ENCODE results near the gene PITPNC1.
"Not testable (repeated sequence)": the region's sequence is repeated elsewhere in the genome, so short reads cannot be mapped to it uniquely, and the experiment has no call there.

Gene PITPNC1

GRCh38 chr17:67467500-67468455, 90.7 kb downstream of the PITPNC1 start:
- DNase-seq: no peak

GRCh38 chr17:67469208-67469980, 92.3 kb downstream of the PITPNC1 start:
- DNase-seq: peak; percentile 53

DNA sequence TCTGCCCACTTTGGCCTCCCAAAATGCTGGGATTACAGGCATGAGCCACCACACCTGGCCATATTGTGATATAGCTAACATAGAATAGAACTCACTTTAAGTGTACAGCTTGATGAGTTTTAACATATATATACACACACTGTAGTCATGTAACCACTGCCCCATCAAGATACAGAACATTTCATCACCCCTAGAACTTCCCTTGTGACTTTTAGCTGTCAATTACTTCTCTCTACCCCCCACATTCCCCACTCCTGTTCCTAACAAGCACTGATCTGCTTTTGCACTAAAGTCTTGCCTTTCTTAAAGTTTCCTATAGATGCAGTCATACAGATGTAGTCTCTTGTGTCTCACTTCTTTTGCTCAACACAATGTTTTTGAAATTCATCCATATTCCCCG, 93.1 kb downstream of the PITPNC1 start:
- DNase-seq: no peak

- DNase-seq: no peak
These were observed 94.0 kb downstream of the PITPNC1 start for GRCh38 chr17:67471118-67471517.

DNA sequence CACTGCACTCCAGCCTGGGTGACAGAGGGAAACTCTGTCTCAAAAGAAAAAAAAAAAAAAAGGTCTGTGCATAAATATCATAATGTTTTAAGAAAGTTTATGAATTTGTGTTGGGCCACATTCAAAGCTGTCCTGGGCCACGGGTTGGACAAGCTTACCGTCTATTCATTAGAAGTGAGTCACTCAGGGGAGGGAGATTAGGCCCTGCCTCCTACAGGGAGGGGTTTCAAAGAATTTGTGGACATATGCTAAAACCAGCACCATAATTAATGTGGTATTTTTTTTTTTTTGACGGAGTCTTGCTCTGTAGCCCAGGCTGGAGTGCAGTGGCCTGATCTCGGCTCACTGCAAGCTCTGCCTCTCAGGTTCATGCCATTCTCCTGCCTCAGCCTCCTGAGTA, 95.5 kb downstream of the PITPNC1 start:
- not testable (repeated sequence) for DNase-seq

DNA sequence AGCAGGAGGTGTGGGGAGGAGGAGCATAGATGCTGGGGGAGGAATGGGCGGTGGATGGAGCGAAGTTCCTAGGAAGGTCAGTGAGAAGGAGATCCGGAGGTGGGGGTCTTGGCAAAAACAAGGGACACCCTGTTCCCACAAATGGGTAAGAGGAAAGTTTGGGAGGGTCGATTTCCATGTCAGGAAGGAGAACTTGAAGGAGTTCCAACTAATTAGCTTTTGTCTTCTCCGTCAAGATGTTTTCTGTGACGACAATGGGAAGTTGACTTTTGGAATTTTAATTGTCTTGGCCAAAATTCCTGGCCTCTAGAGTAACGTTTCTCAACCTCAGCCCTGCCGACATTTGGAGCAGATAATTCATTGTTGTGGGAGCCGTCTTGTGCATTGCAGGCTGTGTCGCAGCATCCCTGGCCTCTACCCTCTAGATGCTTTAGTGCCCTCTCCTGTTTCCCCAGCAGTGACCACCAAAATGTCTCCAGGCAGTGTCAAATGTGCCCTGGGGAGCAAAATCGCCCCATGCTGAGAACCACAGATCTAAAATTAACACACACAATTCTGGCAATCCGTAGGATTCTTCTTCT, 97.1 kb downstream of the PITPNC1 start:
- no peak for DNase-seq

DNA sequence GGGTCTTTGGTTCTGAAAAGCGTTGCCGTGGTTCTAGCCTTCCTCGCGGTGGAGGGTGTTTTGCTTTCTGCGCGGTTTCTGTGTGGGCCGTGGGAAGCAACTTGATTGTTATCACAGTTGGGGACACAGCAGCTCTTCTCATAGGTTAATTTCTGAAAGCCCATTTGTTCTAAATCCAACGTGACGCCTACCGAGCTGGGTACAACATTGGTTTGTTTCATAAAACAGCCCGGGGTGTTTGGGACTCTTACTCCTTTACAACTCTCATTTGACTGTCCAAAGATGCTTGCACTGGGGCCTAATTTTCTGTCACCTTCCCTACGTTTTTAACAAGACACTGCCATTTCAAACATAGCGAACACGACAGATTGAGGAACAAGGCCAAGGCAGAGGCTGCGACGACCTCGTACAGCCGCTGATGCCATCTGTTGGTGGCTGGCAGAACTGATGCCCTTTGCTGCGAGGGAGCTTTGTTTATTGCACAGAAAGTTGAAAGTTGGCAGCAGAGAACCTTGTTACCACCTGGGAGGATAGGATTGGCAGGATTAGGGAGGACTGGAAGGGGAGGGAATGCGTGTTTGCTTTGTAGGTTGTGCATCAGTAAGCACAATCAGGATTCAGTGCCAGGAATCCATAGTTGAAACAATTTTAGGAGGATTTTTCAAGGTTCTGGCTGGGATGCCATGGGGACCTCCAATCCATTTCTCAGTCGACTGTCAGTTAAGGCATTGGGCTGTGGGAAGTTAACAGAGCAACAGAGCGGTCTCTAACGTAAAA, 98.3 kb downstream of the PITPNC1 start:
- peak; percentile 87 for DNase-seq

GRCh38 chr17:67476787-67477335, 99.8 kb downstream of the PITPNC1 start:
- DNase-seq: no peak

DNA sequence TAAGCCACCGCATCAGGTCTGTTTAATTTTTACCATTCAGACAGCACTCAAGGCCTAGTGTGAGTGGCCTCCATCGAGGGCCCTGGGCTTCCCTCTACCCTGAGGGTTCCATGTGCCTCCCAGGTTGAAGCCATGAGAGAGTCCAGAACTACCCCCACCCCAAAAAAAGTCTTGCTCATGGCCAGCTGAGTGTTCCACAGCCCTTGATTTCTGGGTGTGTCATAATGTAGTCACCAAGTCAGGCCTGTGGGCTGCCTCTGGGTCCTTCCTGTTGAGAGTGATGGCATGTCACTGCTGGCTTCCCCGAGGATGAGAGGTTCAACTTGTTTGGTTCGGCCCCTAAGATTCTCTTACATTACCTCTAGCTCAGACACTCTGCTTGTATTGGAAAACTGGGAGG, 100.6 kb downstream of the PITPNC1 start:
- peak; percentile 60 for DNase-seq

DNA sequence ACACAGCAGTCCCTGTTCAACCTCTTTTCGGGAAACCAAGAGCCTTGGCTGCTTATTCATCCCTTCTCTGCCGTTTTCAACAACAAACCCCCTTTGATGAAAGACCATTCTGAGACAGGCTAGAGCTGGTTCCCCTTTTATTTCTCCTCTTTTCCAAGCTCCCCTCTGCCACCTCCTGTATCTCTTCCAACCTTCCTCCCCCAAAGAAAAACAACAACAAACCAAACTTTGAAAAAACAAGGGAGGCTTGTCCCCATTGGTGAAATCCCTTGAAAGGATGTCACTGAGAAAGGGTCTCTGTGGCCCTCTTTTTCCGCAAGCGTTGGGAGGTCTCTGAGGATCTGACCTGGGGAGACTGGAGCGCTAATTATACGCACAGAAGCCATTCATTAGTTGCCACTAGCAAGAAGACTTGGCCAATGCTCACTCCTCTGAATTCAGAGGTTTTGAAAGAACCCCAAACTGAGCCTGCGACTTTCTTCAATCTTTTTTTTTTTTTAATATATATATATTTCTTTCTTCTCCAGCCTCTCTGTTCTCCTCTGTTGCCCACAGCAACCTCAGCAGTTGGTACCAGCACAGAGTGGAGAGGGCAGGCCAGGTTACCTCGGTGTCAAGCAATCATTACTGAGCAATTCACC, 101.4 kb downstream of the PITPNC1 start:
- DNase-seq: no peak

- DNase-seq: no peak
These were observed 102.1 kb downstream of the PITPNC1 start for GRCh38 chr17:67479148-67479547.

DNA sequence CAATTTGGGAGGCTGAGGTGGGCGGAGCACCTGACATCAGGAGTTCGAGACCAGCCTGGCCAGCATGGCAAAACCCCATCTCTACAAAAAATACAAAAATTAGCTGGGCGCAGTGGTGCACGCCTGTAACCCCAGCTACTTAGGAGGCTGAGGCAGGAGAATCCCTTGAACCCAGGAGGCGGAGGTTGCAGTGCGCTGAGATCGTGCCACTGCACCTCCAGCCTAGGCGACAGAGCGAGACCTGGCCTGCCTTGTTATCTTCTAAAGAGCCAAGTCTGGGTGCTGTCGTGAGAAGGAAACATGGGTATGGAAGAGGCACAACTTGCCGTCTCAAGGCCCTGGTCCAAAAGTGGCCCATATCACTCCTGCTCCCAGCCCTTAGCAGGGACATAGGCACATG, 103.9 kb downstream of the PITPNC1 start:
- not testable (repeated sequence) for DNase-seq

GRCh38 chr17:67481808-67482207, 104.7 kb downstream of the PITPNC1 start:
- no peak for DNase-seq

DNA sequence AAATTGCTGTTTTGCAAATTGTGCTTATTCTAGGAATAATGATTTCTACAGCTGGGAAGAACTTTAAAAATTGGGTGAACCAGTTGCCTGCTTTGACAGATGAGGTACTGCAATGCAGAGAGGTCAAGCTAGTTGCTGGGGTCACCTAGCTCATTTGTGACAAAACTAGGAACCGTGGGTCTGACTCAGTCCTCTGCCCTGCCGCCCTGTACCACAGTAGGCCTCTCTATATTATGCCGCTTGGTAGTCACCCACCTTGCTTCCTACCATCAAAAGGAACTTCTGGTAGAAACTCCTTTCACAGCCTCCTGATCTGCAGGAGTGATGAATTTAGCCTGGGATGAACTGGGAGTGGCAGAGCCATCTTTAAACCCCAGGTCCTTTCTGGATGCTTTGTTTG, 105.7 kb downstream of the PITPNC1 start:
- no peak for DNase-seq

DNA sequence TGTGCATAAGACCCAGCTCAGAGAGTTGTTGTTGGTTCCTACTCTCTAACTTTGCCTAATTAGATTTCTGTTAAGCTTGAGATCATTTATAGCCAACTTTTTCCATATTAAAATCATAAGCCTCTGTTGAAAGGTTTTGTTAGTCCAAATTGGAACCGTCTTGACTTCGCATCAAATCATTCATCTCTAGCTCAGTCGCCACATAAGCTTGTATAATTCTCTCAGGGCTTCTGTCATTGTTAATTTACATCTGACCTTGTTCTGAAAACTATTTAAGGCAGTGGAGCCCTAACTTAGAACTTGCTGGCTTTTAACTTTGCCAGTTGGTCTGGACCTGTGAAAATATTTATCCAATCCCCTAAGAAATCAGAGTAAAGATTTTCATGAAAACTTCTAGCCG, 107.2 kb downstream of the PITPNC1 start:
- no peak for DNase-seq

DNA sequence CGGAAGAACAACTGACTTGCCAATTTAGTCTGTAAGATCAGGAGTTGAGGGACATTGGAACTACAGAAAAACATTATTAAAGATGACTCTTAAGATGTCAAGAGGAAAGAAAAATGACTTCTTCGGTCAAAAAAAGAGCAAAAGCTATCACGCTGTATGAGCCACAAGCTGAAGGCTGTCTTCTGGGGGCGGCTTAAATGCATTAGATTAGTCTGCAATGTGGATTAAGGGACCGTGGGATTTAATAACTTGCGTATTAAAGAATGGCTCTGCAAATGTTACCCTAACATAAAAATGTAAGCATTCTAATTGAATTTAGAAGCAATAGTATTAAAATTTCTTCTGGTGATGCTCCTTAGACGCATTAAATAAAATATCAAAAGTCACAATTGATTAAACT, 108.6 kb downstream of the PITPNC1 start:
- DNase-seq: no peak

- no peak for DNase-seq
These were observed 110.4 kb downstream of the PITPNC1 start for GRCh38 chr17:67487506-67487905.

- DNase-seq: no peak
These were observed 111.1 kb downstream of the PITPNC1 start for GRCh38 chr17:67488161-67488560.

DNA sequence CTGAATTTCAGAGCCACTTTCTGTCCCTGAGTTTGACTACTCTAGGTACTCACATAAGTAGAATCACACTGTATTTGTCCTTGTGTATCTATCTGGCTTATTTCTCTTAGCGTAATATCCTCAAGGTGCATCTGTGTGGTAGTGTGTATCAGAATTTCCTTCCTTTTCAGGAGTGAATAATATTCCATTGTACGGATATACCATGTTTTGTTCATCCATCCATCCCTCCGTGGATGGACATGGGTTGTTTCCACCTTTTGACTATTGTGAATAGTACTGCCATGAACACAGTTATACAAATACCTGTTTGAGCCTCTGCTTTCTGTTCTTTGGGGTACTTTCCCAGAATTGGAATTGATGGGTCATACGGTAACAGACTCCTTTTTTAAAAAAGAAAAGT, 111.7 kb downstream of the PITPNC1 start:
- DNase-seq: no peak

- no peak for DNase-seq
These were observed 112.2 kb downstream of the PITPNC1 start for GRCh38 chr17:67489273-67489672.

DNA sequence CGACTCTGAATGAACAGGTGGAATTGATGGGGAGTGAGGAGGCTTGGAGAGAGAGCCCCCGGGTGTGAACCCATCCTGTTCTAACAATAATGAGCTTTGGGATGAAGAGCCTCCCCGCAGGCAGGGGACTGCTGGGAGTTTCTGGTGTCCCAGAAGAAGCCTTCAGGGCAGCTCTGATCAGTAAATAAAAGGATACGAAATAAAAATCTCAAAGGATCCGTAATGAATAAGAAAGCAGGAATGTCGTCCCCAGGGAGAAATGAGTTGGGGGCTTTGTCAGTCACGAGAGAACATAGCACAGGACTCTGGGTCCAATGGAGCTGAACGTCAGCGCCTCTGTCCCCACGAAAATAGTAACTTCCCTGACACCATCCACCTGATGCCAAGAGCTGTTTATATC, 113.4 kb downstream of the PITPNC1 start:
- DNase-seq: no peak

Data from activated naive CD4-positive, alpha-beta T cell treated with Interleukin-2 at 50 U/mL for 16 hours (primary cell).